SH-SY5Y (cell line): Measurements from ENCODE around the gene ZNF343.
A peak's percentile ranks its signal among the peaks of the same experiment; 100 is the strongest.

ENCODE experiments used
- GATA2 ChIP-seq: IDR thresholded peaks from 2 replicates; pipeline ENCODE4 v1.6.1; 2011; ENCODE audit warnings: mild to moderate bottlenecking, low read depth, low read length
- GATA3 ChIP-seq: IDR thresholded peaks from 2 replicates; pipeline ENCODE4 v1.6.1; 2011; ENCODE audit warnings: low read depth, mild to moderate bottlenecking, low read length, moderate library complexity

ZNF343 gene

DNA sequence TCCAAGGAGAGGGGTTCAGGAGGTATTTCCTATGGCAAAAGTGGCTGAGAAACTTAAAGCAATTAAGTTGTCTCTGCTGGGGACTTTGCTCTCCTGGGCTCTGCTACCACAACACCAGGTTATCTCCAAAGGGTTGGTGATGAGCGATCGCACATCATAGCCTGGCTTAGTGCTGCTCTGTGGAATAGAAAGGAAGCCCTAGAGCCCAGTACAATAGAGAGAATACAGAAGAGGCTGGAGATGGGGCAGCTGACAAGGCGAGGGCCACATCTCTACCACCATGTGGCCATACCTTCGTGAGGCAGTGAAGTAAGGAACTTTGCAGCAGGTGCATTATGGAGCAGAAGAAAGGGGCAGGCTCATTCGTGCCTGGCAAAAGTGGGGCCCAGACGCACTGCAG lies 19.0 kb upstream of the ZNF343 start:
- TF ChIP-seq GATA2 (no peak), GATA3 (no peak)

GRCh38 chr20:2524709-2525506 lies 16.2 kb upstream of the ZNF343 start:
- TF ChIP-seq GATA3: no peak
- no peak for TF ChIP-seq GATA2

DNA sequence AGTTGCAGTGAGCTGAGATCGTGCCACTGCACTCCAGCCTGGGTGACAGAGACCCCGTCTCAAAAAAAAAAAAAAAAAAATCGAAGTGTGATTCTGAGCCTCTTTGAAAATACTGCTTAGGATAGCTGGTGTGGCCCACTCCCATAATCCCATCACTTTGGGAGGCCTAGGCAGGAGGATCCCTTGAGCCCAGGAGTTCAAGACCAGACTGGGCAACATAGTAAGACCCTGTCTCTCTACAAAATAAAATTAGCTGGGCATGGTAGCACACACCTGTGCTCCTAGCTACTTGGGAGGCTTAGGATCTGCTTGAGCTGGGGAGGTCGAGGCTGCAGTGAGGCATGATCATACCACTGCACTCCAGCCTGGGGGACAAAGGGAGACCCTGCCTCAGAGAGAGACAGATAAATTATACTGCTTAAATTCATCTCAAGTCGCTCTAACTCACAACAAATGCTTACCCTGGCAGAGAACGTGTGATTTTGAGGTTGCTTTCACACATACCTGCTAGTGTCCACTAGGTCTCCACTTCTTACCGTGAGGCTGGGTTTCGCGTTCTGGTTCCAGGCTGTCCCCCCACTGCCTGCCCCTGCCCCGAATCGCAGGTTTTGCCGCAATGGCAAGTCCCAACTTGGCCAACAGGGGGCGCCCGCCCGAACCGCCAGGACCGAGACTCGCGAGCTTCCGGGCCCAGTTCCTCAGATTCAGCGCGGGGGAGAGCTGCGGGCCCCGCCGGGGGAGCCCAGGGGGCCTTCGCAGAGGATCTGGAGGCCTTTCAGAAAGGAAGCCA lies 15.4 kb upstream of the ZNF343 start:
- no peak for TF ChIP-seq GATA3

DNA sequence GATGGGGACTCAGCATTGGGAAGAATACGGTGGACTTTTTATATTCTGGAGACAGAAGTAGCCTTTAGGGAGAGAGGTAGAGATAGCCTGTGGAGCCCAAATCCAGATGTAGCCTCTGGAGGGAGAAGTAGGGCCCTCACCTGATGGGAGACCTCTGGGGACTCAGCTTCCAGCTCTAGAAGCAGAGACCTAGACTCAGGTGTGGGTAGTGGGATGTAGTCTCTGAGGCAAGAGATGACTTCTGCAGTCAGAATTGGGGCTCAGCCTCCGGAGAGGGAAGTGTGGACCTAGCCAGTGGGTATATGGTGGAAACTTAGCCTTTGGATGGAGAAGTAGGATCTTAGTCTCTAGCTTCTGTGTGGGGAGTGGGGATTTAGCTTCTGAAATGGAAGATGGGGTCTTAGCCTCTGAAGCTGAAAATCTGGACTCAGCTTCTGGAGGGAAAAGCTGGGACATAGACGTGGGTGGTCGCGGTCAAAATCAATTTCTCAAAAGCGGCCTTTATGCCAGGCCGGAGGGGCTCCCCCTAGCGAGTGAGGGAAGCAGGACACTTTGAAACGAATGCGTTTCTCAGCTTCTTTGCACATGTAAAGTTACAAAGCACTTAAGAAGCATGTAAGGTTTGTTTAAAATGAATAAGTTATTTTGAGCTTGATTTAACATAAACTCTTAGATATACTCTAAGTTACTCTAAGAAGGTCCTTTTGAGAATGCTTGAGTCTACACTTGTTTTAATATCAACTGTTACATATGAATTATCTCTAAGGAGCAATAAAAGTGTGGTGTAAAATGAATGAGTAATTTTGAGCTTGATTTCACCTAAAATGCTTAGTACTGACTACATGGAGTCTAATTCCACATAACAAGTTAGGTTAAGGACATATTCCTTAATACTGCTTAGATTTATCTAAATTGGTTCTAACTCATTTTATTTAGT lies 12.9 kb upstream of the ZNF343 start:
- TF ChIP-seq GATA2 (no peak), GATA3 (no peak)

DNA sequence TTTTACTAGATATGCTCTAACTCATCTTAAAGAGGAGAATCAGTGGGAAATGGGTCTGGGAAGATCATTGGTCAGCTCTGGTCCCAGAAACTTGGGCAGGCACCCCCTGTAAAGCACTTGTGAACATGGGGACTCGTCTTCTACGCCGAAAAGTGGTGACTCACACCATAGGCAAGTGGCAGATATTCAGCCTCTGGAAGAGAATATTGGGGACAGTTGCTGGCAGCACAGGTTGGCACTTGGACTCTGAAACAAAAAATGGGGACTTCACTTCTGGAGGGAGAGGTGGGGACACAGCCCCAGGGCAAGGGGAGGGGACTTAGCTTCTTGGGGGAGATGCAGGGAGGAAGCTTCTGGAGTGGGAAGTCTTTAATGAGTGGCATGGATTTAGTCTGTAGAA lies 11.9 kb upstream of the ZNF343 start:
- TF ChIP-seq GATA3: no peak
- no peak for TF ChIP-seq GATA2

DNA sequence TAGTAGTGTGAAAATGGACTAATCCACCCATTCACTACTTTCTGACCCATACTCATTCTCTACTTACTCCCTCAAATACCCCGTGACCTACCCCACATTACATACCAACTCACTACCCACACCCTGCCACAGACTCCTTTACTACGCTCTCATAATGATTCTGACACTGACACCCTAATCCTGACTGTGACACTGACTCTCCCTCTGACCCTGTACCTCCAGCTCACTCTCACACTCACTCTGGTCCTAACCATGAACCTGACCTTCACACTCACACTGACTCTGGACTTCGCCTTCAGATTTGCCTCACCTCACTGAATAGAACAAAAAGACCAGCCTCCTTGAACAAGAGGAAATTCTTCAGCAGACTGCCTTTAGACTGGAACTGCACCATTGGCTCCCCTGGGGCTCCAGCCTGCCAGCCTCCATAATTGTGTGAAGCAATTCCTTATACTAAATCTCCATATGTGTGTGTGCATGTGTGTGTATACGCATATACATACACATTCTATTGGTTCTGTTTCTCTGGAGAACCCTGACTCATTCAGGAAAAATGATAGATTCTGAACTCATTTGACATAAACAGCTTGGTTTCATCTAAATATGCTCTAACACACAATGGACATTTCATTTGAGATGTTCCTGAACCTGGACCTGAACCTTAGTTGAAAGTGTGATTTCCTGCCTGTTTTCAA lies 10.5 kb upstream of the ZNF343 start:
- TF ChIP-seq GATA2 (no peak), GATA3 (no peak)

GRCh38 chr20:2518558-2518957 lies 9.8 kb upstream of the ZNF343 start:
- TF ChIP-seq GATA2: no peak
- TF ChIP-seq GATA3: no peak

- TF ChIP-seq GATA3: no peak
- no peak for TF ChIP-seq GATA2
Observed at GRCh38 chr20:2518096-2518495, 9.4 kb upstream of the ZNF343 start.

DNA sequence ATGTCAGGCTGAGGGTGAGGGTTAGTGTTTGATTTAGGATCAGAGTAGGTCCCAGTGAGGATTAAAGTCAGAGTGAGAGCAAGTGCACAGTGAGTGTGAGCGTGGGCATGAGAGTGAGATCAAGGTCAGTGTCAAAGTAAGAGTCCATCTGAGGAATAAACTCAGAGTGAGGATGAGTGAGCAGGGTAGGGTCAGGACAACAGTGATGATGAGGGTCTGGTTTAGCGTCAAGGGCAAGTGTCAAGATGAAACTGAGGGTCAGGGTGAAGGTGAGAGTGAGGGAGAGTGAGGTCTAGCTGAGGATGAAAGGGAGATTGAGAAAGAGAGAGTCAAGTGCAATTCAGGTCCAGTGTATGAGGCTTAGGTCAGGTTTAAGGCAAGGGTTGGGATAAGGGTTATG lies 7.7 kb upstream of the ZNF343 start:
- TF ChIP-seq GATA2 (no peak), GATA3 (no peak)

GRCh38 chr20:2515203-2515602 lies 6.5 kb upstream of the ZNF343 start:
- TF ChIP-seq GATA2: no peak
- TF ChIP-seq GATA3: no peak

DNA sequence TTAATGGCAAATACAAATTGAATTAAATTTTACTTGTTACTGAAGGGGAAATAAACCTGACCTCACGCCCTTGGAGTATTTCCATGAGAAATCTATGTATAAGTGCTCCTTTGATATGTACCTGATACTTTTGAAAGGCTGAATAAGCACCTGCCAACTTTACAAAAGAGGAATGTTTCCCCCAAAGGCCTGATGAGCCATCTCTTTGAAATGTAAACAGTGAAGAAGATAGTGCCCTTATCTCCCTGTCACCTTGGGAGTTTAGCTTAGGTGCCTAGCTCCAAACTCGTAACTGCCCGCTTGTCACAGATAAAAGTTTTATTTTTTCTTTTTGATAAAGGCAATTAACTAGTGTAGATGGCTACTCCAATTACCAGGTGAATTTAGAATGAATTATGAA lies 1.1 kb upstream of the ZNF343 start:
- TF ChIP-seq GATA3 (no peak), GATA2 (no peak)

- no peak for TF ChIP-seq GATA3
- peak; percentile 34; the same call in 1 of the 2 replicates for TF ChIP-seq GATA2
Observed at GRCh38 chr20:2509468-2509781, 710 bp upstream of the ZNF343 start.

GRCh38 chr20:2507875-2508630 lies 662 bp downstream of the ZNF343 start:
- TF ChIP-seq GATA2 (no peak), GATA3 (no peak)
